GM03348 (cell line): ENCODE measurements around the gene ROBO1.
"Not testable (repeated sequence)": the region's sequence is repeated elsewhere in the genome, so short reads cannot be mapped to it uniquely, and the experiment has no call there.

Experiments used
- DNase-seq: peaks from one replicate; pipeline ENCODE4 v3.0.0; 2012; ENCODE audit warnings: low spot score

The ROBO1 gene

GRCh38 chr3:79310016-79310415, 457.8 kb downstream of the ROBO1 start:
- DNase-seq = no peak

GRCh38 chr3:79306934-79307570, 460.7 kb downstream of the ROBO1 start:
- DNase-seq = no peak

GRCh38 chr3:79299949-79300635, 467.7 kb downstream of the ROBO1 start:
- DNase-seq = not testable (repeated sequence)

- DNase-seq = peak; percentile 75
Observed at GRCh38 chr3:79297245-79297960, 470.4 kb downstream of the ROBO1 start.

- no peak for DNase-seq
Observed at GRCh38 chr3:79286882-79287281, 480.9 kb downstream of the ROBO1 start.

GRCh38 chr3:79285871-79286270, 481.9 kb downstream of the ROBO1 start:
- DNase-seq = no peak

- DNase-seq = no peak
Observed at GRCh38 chr3:79285380-79285779, 482.4 kb downstream of the ROBO1 start.

GRCh38 chr3:79284781-79285180, 483.0 kb downstream of the ROBO1 start:
- no peak for DNase-seq

- DNase-seq = no peak
Observed at GRCh38 chr3:79278681-79279080, 489.1 kb downstream of the ROBO1 start.

GRCh38 chr3:79268422-79268821, 499.4 kb downstream of the ROBO1 start:
- no peak for DNase-seq

GRCh38 chr3:79264892-79265291, 502.9 kb downstream of the ROBO1 start:
- DNase-seq = no peak

- DNase-seq = no peak
Observed at GRCh38 chr3:79263423-79263822, 504.4 kb downstream of the ROBO1 start.

GRCh38 chr3:79258479-79258878, 509.3 kb downstream of the ROBO1 start:
- peak; percentile 35 for DNase-seq

- DNase-seq = peak; percentile 17
Observed at GRCh38 chr3:79257791-79258190, 510.0 kb downstream of the ROBO1 start.

- DNase-seq = no peak
Observed at GRCh38 chr3:79255702-79256101, 512.1 kb downstream of the ROBO1 start.

GRCh38 chr3:79255292-79255691, 512.5 kb downstream of the ROBO1 start:
- no peak for DNase-seq

- peak; percentile 9 for DNase-seq
Observed at GRCh38 chr3:79253704-79254103, 514.1 kb downstream of the ROBO1 start.

GRCh38 chr3:79253271-79253670, 514.5 kb downstream of the ROBO1 start:
- no peak for DNase-seq

- DNase-seq = no peak
Observed at GRCh38 chr3:79250746-79251145, 517.1 kb downstream of the ROBO1 start.

GRCh38 chr3:79249701-79250100, 518.1 kb downstream of the ROBO1 start:
- no peak for DNase-seq

GRCh38 chr3:79247725-79248043, 520.1 kb downstream of the ROBO1 start:
- DNase-seq = peak; percentile 11

GRCh38 chr3:79246875-79247724, 520.7 kb downstream of the ROBO1 start:
- no peak for DNase-seq
